Endometrium (tissue), 2 donors: ENCODE data around the gene AIP.
"Not testable (repeated sequence)": the region's sequence is repeated elsewhere in the genome, so short reads cannot be mapped to it uniquely, and the experiment has no call there.

Experiments used
- FAIRE-seq: peaks from 2 replicates; lab custom pipeline; 2012; peaks lifted over from hg19 to GRCh38; lab: Jason Lieb, UNC
- donor health status: control.
- donor health status: control.

Gene AIP

GRCh38 chr11:67449116-67449844 lies 33.5 kb upstream of the AIP start:
- no peak for FAIRE-seq

- no peak for FAIRE-seq
These were observed 31.8 kb upstream of the AIP start for GRCh38 chr11:67450796-67451657.

DNA sequence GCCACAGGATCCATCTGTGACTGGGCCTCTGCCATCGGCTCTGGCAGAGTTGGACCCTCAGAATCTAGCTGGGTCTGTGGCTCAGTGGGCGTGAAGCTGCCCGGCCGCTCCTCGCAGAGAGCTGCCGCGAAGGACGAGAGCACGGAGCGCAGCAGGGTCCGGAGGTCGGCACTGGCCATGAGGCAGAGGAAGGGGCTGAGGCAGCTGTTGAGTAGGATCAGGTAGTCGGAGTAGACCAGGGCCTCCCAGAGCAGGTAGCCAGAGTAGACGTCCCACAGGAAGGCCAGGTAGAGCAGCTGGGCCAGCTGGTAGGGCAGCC lies 31.2 kb upstream of the AIP start:
- no peak for FAIRE-seq

GRCh38 chr11:67452141-67452952 lies 30.5 kb upstream of the AIP start, which contains the start of gene GPR152:
TSS of gene GPR152 (minus strand) at chr11:67452729. CDS start at chr11:67452724, 5 bp downstream.
- no peak for FAIRE-seq

- FAIRE-seq, result no peak
These were observed 28.8 kb upstream of the AIP start for GRCh38 chr11:67453816-67454732.

- no peak for FAIRE-seq
These were observed 27.8 kb upstream of the AIP start, which contains the start of gene CABP4 for GRCh38 chr11:67455054-67455453. TSS of gene CABP4 (plus strand) at chr11:67455354. CDS start at chr11:67455424, 70 bp downstream.

GRCh38 chr11:67456068-67456705 lies 26.6 kb upstream of the AIP start:
- no peak for FAIRE-seq

GRCh38 chr11:67457453-67457852 lies 25.4 kb upstream of the AIP start:
- no peak for FAIRE-seq

- no peak for FAIRE-seq
These were observed 24.6 kb upstream of the AIP start for GRCh38 chr11:67458266-67458665.

DNA sequence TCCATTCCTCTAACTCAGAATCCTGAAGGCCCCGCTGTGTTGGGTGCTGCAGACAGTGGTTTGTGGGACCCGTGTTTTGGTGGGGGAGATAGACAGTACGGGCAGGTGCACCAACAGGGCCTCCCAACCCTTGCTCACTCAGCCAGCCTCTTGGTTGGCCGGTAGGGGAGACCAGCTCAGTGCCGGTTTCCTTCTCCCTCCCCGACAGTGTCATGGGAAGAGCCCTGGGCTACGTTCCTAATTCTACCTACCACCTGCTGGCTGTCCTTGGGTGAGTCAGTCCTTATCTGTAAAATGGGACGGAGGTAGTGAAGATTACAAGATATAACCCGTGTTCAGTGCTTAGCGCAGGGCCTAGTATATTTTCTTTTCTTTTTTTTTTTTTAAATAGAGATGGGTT lies 19.6 kb upstream of the AIP start:
- FAIRE-seq, result no peak

DNA sequence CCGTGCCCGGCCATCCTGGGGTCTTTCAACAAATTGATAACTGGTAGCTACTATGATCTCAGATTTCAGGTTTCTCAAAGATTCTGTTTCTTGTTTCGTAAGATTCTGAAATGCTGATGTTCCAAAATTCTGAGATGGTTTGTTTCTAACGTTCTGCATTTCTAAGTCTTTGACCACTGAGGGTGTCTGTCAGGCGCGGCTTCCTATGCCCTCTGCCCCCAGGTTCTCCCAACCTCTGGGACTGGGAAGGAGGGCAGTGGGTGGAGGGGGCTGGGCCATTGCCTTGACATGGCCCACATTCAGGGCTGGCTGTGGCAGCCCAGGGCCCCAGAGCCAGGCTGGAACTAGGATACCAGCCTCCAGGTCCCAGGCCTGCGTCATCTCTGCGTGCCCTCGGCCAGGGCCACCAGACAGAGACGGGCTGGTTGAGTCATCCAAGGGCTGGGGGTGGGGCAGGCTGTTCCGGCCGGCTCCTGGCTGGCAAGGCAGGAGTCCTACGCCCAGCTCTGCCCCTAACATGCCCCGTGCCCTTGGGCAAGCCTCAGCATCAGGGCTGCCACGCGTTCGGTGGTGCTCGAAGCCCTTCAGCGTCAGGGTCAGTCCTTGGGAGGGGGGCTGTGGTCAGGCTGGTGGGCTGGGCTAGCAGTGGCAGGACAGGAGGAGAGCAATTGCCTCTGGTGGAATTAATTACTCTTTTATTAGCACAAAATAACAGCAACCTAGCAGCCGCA lies 19.0 kb upstream of the AIP start:
- no peak for FAIRE-seq

DNA sequence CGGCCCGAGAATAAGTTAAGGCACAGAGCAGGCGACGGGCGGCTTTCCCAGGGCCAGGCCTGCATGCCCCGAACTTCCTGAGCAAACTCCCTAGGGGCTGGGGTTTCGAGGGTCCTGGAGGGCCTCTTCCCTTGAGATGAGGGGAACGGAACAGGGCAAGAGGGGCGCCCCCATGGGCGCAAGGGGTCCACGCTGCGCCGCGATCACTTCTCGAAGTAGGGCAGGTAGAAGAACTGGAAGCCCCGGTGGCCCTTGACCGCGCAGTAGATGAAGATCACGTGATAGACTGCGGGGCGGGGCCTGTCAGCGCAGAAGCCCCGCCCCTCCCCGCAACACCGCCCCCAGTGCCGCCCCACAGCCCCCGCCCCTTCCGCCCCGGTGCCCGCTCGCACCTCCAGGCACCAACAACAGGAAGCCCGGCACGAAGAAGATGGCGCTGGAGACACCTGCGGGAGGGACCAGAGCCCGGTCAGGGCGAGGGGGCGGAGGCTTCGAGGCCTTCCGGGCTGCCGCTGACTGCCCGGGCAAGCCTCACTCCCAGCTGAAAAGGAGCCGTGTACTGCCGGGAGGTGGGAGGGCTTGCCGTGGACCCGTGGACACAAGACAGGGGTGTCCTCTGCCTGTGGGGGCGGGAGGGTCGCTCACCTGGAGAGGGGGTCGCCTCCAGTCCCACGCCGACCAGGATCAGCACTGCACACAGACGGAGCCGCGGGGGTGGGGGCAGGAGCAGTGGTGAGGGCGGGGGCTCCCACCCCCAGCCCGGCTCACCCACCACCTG lies 18.2 kb upstream of the AIP start:
- no peak for FAIRE-seq

GRCh38 chr11:67465189-67465510 lies 17.7 kb upstream of the AIP start:
- FAIRE-seq, result no peak

- FAIRE-seq, result not testable (repeated sequence)
These were observed 17.3 kb upstream of the AIP start for GRCh38 chr11:67465530-67465929.

- FAIRE-seq, result no peak
These were observed 16.5 kb upstream of the AIP start for GRCh38 chr11:67466367-67466766.

- no peak for FAIRE-seq
These were observed 15.7 kb upstream of the AIP start for GRCh38 chr11:67466962-67467771.

GRCh38 chr11:67468056-67468455 lies 14.8 kb upstream of the AIP start:
- FAIRE-seq, result no peak

GRCh38 chr11:67468456-67468758 lies 14.4 kb upstream of the AIP start:
- no peak for FAIRE-seq
